ENCODE data around the gene SLC22A8.

The SLC22A8 gene

DNA sequence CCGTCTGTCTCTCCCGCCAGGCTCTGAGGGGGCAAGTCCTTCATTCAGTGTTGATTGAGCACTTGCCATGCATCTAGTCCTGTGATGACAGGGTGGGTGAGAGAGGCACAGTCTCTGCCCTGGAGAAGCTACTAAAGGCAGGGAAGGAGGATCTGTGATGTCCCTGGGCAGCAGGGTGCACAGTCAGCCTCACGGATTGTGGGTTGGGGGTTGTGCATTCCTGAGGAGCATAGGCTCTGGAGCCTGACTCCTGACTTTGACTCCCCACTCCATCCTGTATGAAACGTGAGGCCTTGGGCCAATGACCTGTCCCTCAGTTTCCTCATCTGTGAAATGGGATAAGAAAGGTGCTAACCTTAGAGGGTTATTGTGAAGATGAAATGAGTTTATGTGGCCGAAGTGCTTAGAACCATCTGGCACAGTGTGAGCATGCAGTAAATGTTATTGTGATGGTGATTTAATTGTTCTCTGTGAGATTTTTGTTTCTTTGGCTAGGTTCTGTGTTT lies 4.7 kb downstream of the SLC22A8 start:
- H3K4me1 ChIP-seq (ENCODE audit: insufficient read depth, low read length), result peaks cover 7% of the 10 kb centered on the region; the same call in 1 of the 2 replicates
- no peak overlapping the region for H3K9ac ChIP-seq (ENCODE audit: low read depth, low read length)
- no peaks in the 10 kb centered on the region for H3K36me3 ChIP-seq (ENCODE audit: insufficient read depth, low read length)
- no peaks in the 10 kb centered on the region for H3K9me3 ChIP-seq (ENCODE audit: control insufficient read depth, insufficient read depth, low read length)

DNA sequence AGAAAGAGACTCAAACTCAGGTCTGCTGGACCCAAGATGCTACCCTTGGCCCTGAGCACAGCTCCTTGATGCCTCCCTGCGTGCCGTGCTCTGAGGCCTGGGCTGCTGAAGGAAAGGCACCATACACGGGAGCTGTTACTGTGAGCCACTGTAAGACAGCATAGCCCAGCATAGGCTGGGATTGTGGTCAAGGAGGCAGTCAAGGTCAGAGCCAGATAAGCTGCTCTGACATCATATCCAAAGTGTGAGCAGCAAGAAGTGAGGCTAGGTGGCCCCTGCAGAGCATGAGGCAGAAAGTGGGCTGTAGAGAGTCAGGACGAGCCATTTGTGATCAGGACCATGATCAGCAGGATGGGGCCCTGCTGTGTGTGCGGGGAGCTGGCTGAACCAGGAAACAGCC lies 7.7 kb downstream of the SLC22A8 start:
- Histone ChIP-seq H3K9me3 (ENCODE audit: control insufficient read depth, insufficient read depth, low read length) (no peaks in the 10 kb centered on the region), H3K9ac (ENCODE audit: low read depth, low read length) (no peak overlapping the region), H3K4me1 (ENCODE audit: insufficient read depth, low read length) (0 out of 2 replicates have a peak, but pooled peaks cover 6% of the 10 kb centered on the region), H3K36me3 (ENCODE audit: insufficient read depth, low read length) (no peaks in the 10 kb centered on the region)

DNA sequence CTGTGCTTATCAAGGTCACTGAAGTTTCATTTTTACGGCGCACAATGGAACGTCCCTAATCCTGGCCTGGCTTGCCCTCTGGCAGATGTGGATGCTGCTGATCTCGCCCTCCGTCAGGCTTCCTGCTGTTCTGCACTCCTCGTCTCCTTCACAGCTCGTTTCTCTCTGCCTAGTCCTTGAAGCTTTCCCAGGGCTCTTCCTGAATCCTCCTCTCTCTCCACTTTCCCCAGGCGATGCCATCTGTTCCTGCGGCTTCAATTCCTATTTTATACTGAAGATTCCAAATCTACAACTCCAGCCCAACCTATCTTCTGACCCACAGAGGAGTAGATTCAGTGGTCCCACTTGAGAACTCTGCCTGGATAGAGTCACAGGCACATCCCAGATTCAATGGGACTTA lies 14.2 kb downstream of the SLC22A8 start:
- no peaks in the 10 kb centered on the region for H3K9me3 ChIP-seq (ENCODE audit: control insufficient read depth, insufficient read depth, low read length)
- no peaks in the 10 kb centered on the region for H3K4me1 ChIP-seq (ENCODE audit: insufficient read depth, low read length)
- H3K9ac ChIP-seq (ENCODE audit: low read depth, low read length), result no peak overlapping the region
- H3K36me3 ChIP-seq (ENCODE audit: insufficient read depth, low read length), result no peaks in the 10 kb centered on the region

DNA sequence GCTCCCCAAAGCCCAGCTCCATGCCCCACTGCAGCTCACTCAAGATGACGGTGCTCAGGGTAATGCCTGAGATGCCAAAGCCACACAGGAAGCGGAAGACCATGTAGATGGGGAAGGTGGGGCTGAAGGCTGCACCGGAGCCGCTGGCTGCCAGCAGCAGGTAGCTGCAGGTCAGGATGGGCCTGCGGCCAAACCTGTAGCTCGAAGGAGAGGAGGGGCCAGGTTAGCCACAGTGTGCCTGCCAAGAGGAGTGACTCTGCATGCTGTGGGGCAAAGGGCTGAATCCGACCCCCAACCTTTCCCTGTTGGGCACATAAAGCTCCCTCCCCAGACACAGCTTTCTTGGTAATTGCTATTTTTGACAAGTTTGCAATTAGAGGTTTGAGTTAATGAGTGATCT lies 16.0 kb downstream of the SLC22A8 start:
- Histone ChIP-seq H3K9me3 (ENCODE audit: control insufficient read depth, insufficient read depth, low read length) (no peaks in the 10 kb centered on the region), H3K36me3 (ENCODE audit: insufficient read depth, low read length) (no peaks in the 10 kb centered on the region), H3K9ac (ENCODE audit: low read depth, low read length) (no peak overlapping the region), H3K4me1 (ENCODE audit: insufficient read depth, low read length) (no peaks in the 10 kb centered on the region)

DNA sequence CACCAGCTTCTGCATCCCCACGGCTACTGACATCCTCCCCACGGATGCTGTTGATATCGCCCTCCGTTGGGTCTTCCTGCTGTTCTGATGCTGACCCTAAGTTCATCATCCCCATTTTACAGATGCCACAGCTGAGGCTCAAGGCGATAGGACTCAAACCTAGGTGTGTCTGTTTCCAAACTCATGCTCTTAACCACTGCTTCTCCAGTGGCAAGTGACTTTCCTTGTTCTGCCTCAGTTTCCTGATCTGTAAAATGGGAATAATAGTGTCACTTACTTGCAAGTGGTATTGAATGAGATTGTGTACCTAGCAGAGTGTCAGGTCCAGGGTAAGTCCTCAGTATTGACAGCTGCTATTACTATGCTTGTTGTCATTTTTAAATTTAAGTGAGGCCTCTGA lies 16.5 kb downstream of the SLC22A8 start:
- H3K9ac ChIP-seq (ENCODE audit: low read depth, low read length), result no peak overlapping the region
- H3K36me3 ChIP-seq (ENCODE audit: insufficient read depth, low read length), result no peaks in the 10 kb centered on the region
- H3K4me1 ChIP-seq (ENCODE audit: insufficient read depth, low read length), result no peaks in the 10 kb centered on the region
- no peaks in the 10 kb centered on the region for H3K9me3 ChIP-seq (ENCODE audit: control insufficient read depth, insufficient read depth, low read length)

DNA sequence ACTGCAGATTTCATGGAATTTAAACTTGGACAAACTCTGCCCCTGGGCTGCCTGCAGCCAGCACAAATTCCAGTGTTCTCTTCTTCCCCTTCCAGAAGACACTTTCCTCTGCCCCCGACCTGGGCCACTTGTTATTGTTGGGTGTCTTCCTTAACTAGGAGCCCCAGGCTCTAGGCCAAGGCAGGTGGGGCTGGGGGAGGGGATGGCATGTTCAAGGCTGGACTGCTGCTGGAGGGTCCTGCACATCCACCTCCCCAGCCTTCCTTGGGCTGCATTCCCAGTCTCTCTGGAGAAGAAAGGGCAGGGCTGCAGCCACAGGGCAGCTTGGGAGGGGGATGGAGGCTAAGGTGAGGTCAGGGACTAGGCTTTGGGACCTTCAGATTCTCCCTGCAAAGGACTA lies 19.4 kb downstream of the SLC22A8 start:
- no peaks in the 10 kb centered on the region for H3K9me3 ChIP-seq (ENCODE audit: control insufficient read depth, insufficient read depth, low read length)
- no peak overlapping the region for H3K9ac ChIP-seq (ENCODE audit: low read depth, low read length)
- no peaks in the 10 kb centered on the region for H3K4me1 ChIP-seq (ENCODE audit: insufficient read depth, low read length)
- no peaks in the 10 kb centered on the region for H3K36me3 ChIP-seq (ENCODE audit: insufficient read depth, low read length)

DNA sequence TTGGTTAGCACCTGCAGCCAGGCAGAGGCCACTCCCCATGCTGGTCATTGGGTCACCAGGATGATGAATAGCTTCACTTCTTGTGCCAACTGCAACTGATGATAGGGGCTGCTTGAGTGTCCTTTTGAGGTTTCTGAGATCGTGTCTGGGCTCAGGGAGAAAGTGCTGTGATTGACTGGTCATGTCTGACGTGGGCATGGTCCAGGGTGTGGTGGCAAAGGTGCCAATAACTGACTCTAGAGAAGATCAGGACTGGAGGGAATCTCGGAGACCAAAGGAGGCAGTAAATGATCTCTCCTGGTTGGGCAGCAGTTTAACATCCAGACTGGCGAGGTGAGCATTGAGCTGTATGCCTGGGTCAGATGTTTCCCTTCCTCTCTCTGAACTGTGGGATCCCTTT lies 20.9 kb downstream of the SLC22A8 start:
- no peak overlapping the region for H3K9ac ChIP-seq (ENCODE audit: low read depth, low read length)
- no peaks in the 10 kb centered on the region for H3K9me3 ChIP-seq (ENCODE audit: control insufficient read depth, insufficient read depth, low read length)
- no peaks in the 10 kb centered on the region for H3K4me1 ChIP-seq (ENCODE audit: insufficient read depth, low read length)
- H3K36me3 ChIP-seq (ENCODE audit: insufficient read depth, low read length), result no peaks in the 10 kb centered on the region

DNA sequence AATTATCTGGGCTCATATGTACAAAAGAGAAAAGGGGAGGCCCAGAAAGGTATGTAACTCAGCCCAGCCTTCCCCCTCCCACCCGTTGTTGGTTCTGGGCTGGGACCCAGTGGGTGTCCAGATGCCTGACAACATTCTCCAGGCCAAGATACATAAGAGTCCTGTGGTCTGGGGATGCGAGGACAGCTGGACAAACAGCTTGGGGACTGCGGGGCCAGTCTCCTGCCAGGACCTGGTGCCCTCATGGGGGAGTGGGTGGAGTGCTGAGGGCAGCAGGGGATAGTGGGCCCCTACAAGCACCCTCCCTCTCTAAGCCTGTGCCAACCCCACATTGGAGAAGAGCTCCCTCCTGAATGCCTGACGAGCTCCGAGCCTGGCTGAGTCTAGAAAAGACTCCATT lies 27.4 kb downstream of the SLC22A8 start:
- Histone ChIP-seq H3K36me3 (ENCODE audit: insufficient read depth, low read length) (no peaks in the 10 kb centered on the region), H3K9me3 (ENCODE audit: control insufficient read depth, insufficient read depth, low read length) (no peaks in the 10 kb centered on the region), H3K4me1 (ENCODE audit: insufficient read depth, low read length) (no peaks in the 10 kb centered on the region), H3K9ac (ENCODE audit: low read depth, low read length) (no peak overlapping the region)

DNA sequence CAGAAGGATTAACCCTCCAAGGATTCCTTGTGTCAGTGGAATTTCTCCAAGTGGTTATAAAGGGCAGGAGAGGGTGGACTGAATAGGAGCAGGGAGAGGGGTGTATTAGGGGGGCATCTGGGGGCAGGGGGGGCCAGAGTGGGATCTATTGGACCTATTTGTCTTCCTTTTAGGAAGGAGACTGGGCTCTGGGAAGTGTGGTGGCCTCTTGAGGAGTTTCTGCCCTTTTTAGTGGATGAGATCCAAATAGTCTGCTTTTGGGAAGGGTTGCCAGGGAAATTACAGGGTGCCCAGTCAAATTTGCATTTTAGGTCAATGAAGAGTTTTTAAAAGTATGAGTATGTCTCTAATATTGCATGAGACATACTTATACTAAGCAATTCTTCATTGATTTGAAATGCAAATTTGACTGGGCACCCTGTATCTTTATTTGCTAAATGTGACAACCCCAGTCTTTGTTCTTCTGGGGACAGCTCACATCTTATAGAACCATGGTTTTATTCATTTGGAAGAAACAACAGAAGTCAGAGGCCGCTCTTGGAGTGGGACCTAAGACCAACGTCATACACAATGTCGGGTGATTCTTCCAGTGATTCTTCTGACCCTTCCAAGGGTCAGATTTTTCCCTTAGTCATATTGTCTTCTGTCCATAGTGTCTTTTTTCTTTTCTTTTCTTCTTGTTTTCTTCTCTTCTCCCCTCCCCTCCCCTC lies 30.4 kb downstream of the SLC22A8 start:
- Histone ChIP-seq H3K4me1 (ENCODE audit: insufficient read depth, low read length) (no peaks in the 10 kb centered on the region), H3K9me3 (ENCODE audit: control insufficient read depth, insufficient read depth, low read length) (no peaks in the 10 kb centered on the region), H3K36me3 (ENCODE audit: insufficient read depth, low read length) (no peaks in the 10 kb centered on the region), H3K9ac (ENCODE audit: low read depth, low read length) (no peak overlapping the region)

DNA sequence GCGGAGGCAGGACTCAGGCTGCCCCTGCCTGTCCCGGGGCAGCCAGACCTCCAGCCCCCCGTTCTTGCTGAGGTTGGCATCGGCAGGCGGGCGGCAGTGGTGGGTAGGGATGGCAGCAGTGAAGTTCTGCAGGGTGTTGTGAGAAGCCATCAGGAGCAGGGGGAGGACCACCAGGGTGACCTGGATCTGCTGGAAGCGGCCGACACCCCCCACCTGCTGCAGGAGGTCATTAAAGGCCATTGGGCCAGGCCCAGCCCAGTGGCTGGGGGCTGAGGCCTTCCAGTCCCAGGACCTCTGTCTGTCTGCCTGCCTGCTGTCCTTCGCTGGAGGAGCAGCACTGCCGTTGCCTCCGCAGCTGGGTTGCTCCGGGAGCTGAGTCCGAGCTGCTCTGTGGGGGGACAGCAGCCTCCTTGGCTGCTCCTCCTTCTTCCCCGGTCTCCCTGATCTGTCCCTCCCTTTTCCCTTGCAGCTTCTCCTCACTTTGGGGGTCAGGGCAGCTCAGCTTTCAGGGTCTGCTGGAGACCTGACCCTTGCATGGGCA lies 31.1 kb downstream of the SLC22A8 start, which contains the start of gene SLC22A6:
Gene SLC22A6 (minus strand): TSS at position 517 of the 541 bp plus-strand sequence. CDS start 277 bp downstream, at position 240.
- Histone ChIP-seq H3K4me1 (ENCODE audit: insufficient read depth, low read length) (no peaks in the 10 kb centered on the region), H3K36me3 (ENCODE audit: insufficient read depth, low read length) (no peaks in the 10 kb centered on the region), H3K9ac (ENCODE audit: low read depth, low read length) (no peak within 1 kb of the TSS), H3K9me3 (ENCODE audit: control insufficient read depth, insufficient read depth, low read length) (no peaks in the 10 kb centered on the region)

DNA sequence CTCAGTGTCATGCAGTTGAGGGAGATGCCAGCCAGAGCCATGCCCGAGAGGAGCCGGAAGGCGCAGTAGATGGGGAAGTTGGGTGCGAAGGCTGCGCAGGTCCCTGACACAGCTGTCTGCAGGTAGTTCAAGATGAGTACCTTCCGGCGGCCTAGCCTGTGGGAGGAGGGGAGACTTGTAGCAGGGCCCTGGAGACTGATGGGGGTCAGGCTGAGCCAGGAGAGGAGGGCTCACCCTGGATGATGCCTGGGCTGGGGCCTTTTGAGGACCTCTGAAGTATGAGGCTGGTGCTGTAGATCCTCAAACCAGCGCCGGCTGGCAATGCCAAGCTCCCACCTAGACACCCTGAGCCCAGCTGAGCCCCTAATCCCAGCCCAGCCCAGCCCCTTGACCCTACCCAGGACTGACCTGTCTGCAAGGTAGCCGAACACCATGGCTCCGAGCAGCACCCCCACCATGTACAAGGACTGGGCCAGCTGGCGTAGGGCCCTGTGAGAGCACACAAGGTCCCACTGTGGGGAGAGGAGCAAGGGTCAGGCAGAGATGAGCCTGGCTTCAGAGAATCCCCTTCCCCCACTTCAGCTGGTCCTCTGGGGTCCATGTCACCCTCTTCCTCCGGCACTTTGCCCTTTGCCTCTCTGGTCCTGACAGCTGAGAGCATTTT lies 32.0 kb downstream of the SLC22A8 start:
- Histone ChIP-seq H3K36me3 (ENCODE audit: insufficient read depth, low read length) (no peaks in the 10 kb centered on the region), H3K9me3 (ENCODE audit: control insufficient read depth, insufficient read depth, low read length) (no peaks in the 10 kb centered on the region), H3K9ac (ENCODE audit: low read depth, low read length) (no peak overlapping the region), H3K4me1 (ENCODE audit: insufficient read depth, low read length) (no peaks in the 10 kb centered on the region)

DNA sequence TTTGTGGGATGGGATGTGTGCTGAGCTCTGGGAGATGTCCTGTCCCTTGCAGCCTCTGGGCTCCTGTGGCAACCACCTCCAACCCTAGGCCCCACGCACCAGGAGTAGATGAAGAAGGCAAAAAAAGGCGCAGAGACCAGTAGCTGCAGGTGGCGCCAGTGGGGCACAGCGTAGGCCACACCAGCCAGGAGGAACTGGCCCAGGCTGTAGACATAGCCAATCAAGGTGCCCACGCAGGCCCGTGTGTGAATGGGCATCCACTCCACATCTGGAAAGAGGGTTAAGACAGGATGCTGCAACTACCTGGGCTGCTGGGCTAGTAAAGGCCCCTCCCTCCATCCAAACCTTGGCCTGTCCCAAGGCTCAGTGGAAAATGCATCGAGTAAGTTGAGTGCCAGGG lies 33.9 kb downstream of the SLC22A8 start:
- no peaks in the 10 kb centered on the region for H3K36me3 ChIP-seq (ENCODE audit: insufficient read depth, low read length)
- H3K9ac ChIP-seq (ENCODE audit: low read depth, low read length), result no peak overlapping the region
- no peaks in the 10 kb centered on the region for H3K9me3 ChIP-seq (ENCODE audit: control insufficient read depth, insufficient read depth, low read length)
- H3K4me1 ChIP-seq (ENCODE audit: insufficient read depth, low read length), result no peaks in the 10 kb centered on the region

DNA sequence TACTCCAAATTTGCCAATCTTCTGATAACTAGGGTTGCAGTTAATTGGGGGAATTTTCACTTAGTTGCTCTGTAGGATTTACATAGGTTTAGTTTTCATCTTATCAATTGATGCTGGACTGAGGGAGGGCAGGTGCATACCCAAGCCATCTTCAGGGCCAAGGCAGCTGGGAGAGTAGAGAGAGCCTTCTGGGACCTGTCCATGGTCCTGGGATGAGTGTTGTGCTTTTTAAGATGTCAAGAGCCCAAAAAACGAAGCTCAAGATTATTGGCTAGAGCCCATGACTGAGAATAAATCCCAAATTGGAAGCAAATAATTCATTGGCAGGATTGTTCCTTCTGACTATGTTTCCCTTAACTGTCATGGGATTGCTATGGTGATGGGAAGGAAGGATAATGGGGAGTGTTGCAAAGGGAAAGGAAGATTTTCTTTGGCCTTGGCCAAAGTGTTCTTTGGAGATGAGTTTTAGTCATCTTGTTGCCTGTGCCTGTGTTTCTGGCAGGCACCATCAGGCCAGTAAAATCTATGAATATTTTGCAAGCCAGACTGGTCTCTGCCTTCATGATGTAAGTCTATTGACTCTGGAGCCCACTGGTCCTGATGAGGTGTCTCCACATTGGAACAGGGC lies 35.4 kb downstream of the SLC22A8 start:
- no peaks in the 10 kb centered on the region for H3K36me3 ChIP-seq (ENCODE audit: insufficient read depth, low read length)

DNA sequence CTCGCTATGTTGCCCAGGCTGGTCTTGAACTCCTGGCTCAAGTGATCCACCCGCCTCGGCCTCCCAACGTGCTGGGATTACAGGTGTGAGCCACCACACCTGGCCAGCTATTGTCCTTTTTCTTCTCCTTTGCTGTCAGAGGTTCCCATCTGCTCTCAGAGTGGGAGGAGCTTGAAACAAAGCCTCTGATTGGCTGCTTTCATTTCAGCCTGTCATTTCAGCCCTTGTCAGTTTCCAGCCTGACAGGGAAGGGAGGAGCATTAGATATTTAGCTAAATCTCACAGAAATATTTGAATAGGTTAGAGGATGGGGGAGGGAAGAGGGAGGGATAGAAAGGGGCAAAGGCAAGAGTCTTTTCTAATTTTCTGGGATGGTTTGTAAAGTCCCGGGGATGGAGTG lies 39.5 kb downstream of the SLC22A8 start:
- H3K9ac ChIP-seq (ENCODE audit: low read depth, low read length), result no peak overlapping the region
- H3K9me3 ChIP-seq (ENCODE audit: control insufficient read depth, insufficient read depth, low read length), result no peaks in the 10 kb centered on the region
- H3K4me1 ChIP-seq (ENCODE audit: insufficient read depth, low read length), result peaks cover 3% of the 10 kb centered on the region; the same call in 1 of the 2 replicates
- no peaks in the 10 kb centered on the region for H3K36me3 ChIP-seq (ENCODE audit: insufficient read depth, low read length)

More for the DNA sequence above, 35.4 kb downstream of the SLC22A8 start:
- Histone ChIP-seq H3K9me3 (ENCODE audit: control insufficient read depth, insufficient read depth, low read length) (no peaks in the 10 kb centered on the region), H3K9ac (ENCODE audit: low read depth, low read length) (no peak overlapping the region), H3K4me1 (ENCODE audit: insufficient read depth, low read length) (no peaks in the 10 kb centered on the region)
